Stimulated activated CD8-positive, alpha-beta memory T cell treated with anti-CD3 and anti-CD28 coated beads, Interleukin-7, amount 100 ng/mL, for 1 hour (primary cell): ENCODE measurements around the gene NEUROD2.

Experiments used
- DNase-seq, 2 donors: peaks; one replicate each; pipeline ENCODE4 v3.0.0-alpha.2; 2020; ENCODE audit warnings: low read depth in 2 of 2

NEUROD2 gene

GRCh38 chr17:39618956-39619785 is 11.5 kb upstream of the NEUROD2 start:
- no peak for DNase-seq

- no peak for DNase-seq
These were observed 10.7 kb upstream of the NEUROD2 start for GRCh38 chr17:39618246-39618913.

- no peak for DNase-seq
These were observed 9.9 kb upstream of the NEUROD2 start for GRCh38 chr17:39617446-39618245.

- no peak for DNase-seq
These were observed 9.4 kb upstream of the NEUROD2 start for GRCh38 chr17:39617100-39617445.

- DNase-seq: no peak
These were observed 7.7 kb upstream of the NEUROD2 start for GRCh38 chr17:39615434-39615833.

GRCh38 chr17:39614545-39615157 is 6.9 kb upstream of the NEUROD2 start:
- no peak for DNase-seq

GRCh38 chr17:39612935-39613464 is 5.3 kb upstream of the NEUROD2 start:
- DNase-seq: no peak

- DNase-seq: no peak
These were observed 4.7 kb upstream of the NEUROD2 start for GRCh38 chr17:39612291-39612894.

GRCh38 chr17:39611401-39612112 is 3.8 kb upstream of the NEUROD2 start:
- DNase-seq: no peak

GRCh38 chr17:39609416-39610025 is 1.8 kb upstream of the NEUROD2 start:
- no peak for DNase-seq

GRCh38 chr17:39608142-39608981 is 642 bp upstream of the NEUROD2 start:
- no peak for DNase-seq

- DNase-seq: no peak
These were observed 466 bp downstream of the NEUROD2 start for GRCh38 chr17:39607057-39607850.

GRCh38 chr17:39606434-39607056 is 1.2 kb downstream of the NEUROD2 start:
- DNase-seq: no peak

- no peak for DNase-seq
These were observed 2.0 kb downstream of the NEUROD2 start for GRCh38 chr17:39605492-39606433.

- no peak for DNase-seq
These were observed 2.7 kb downstream of the NEUROD2 start for GRCh38 chr17:39604911-39605491.

- DNase-seq: no peak
These were observed 4.3 kb downstream of the NEUROD2 start for GRCh38 chr17:39603304-39604016.
